GM13976 (cell line): ENCODE results near the gene GIPC2.

Source experiments
- DNase-seq: peaks from one replicate; pipeline ENCODE4 v3.0.0; 2012; ENCODE audit warnings: low spot score
- in situ Hi-C: fragments of 300-500 bp; cut with MboI; formaldehyde crosslinking; loops from one replicate; pipeline ENCODE4 v1.12.0; 2022; ENCODE audit warnings: low sequenced_read_pairs, mixed read lengths, inconsistent platforms; ENCODE audit not compliant: unreplicated experiment
- TF ChIP-seq, protein P1 (sequence below): IDR thresholded peaks from 2 replicates; pipeline ENCODE4 v1.5.1; 2012; ENCODE audit warnings: borderline replicate concordance, mild to moderate bottlenecking; ENCODE audit not compliant: insufficient read depth; ENCODE audit errors: extremely low read depth, missing control alignments, control extremely low read depth

Gene GIPC2

DNA sequence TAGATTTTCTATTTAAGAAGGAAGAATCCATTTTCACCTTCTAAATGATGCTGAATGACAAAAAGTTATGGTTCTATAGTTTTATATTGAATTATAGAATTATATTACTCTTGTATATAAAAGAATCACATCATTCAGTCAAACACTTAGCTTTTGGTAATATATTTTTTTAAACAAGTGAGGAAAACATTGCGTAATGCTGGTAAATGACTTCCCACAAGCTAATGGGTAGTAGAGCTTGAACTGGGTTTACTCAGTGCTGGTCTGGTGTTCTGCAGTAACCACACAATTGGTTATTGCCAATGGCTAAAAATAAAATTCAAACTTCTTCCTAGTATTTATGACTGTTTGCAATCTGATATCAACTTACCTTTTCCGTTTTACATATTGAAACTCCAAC lies 10.6 kb upstream of the GIPC2 start:
- no peak for DNase-seq
- TF ChIP-seq, protein P1, sequence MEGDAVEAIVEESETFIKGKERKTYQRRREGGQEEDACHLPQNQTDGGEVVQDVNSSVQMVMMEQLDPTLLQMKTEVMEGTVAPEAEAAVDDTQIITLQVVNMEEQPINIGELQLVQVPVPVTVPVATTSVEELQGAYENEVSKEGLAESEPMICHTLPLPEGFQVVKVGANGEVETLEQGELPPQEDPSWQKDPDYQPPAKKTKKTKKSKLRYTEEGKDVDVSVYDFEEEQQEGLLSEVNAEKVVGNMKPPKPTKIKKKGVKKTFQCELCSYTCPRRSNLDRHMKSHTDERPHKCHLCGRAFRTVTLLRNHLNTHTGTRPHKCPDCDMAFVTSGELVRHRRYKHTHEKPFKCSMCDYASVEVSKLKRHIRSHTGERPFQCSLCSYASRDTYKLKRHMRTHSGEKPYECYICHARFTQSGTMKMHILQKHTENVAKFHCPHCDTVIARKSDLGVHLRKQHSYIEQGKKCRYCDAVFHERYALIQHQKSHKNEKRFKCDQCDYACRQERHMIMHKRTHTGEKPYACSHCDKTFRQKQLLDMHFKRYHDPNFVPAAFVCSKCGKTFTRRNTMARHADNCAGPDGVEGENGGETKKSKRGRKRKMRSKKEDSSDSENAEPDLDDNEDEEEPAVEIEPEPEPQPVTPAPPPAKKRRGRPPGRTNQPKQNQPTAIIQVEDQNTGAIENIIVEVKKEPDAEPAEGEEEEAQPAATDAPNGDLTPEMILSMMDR: no peak
- in situ Hi-C loops: no loop called here

DNA sequence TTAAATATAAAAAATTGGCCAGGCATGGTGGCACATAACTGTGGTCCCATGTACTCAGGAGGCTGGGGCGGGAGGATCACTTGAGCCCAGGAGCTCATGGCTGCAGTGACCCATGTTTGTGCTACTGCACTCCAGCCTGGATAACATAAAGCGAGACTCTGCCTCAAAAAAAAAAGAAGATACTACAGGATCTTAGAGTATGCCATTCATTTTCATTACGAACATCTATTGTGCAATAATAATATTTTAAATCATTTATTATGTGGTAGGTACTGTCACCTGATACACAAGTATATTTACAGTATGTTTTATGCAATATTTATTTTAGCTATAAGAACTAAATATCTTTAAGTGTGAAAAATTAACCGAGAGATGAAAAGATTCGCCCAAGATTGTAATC lies 9.3 kb upstream of the GIPC2 start:
- no peak for DNase-seq
- in situ Hi-C loops: no loop called here
- TF ChIP-seq, protein P1: no peak

DNA sequence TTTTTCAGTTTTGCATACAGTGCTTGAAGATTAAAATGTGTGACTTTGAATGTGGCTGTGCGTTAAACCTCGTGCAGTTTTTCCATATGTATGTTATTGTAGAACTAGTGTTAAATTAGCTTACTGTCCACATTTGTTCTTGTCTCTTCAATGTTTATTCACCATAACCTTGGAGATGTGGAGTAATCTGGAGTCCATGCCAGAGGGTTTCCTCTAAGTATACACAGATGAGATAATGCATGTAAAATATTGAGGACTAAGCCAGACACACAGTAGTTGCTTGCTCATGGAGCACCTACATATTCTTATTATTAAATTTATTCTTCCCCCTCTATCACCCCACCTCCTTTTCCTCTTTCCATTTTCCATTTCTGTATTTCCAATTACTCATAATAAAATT lies 7.7 kb upstream of the GIPC2 start:
- in situ Hi-C loops: no loop called here
- TF ChIP-seq, protein P1: no peak
- no peak for DNase-seq

DNA sequence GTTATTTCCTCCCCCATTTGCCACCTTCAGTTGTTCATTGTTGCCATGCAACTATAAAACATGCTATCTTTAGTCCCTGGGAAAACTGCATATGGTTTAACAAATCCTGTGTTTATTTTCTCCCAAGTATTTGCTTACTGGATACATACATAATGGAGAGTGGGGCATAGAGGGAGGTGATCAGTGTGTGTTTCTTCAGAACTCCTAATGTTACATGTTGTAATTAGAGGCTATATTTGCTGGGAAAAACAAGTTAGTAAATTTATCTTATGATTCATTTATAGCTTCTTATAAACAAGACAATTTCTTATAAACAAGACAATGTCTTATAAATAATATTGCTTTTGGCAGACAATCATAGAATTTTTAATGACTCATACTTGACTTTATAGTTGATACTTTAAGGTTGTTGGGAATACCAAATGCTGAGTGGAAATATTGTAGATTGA lies 7.3 kb upstream of the GIPC2 start:
- in situ Hi-C loops: no loop called here
- TF ChIP-seq, protein P1: no peak
- no peak for DNase-seq

DNA sequence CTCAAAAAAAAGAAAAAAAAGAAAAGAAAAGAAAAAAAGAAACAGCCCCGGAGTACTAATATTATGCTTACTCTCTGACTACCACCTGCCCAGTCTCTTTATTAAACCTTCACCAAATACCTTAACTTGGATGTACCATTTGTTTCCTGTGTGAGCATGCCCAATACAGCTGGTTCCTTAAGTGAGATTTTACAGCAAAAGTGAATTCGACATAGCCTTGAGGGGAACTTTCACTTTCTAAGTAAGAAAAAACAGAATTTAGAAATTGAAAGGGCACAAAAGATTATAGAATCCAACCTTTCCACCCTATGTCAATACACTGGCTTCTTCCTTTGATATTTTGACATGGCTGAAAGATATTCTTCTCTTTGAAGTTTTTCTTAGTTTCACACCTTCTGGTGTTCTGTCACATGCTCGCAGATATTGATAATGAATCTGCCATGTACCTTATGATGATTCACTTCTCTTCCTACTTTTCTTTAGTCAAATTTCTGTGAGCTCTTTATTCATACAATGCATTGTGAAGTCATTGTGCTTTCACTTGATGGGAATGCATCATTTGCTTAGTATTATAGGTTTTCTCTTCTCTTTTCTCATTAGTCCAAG lies 5.2 kb upstream of the GIPC2 start:
- TF ChIP-seq, protein P1: no peak
- in situ Hi-C loops: no loop called here
- no peak for DNase-seq

DNA sequence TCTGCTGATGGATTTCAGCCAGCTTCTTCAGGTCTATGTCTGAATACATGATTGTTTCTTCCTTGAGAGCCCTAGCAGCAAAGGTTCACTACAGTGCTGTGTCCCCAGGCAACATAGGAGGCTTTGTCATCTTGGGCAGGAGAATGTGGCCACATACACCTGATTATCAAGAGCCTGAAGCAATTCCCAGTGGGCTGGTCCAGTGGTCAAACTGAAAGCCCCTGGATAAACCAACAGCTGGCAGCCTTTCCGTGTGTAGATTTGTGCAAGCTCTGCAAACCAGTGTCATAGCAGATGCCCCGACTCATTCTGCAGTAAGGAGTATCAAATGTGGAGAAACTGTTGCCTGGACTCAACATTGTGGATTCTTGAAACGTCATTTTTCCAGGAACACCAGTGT lies 2.3 kb upstream of the GIPC2 start:
- in situ Hi-C loops: no loop called here
- TF ChIP-seq, protein P1: no peak
- no peak for DNase-seq
